ENCODE measurements around the gene BSPRY. TPM values are rescaled to one million over a fixed set of nuclear protein-coding genes. Genes with fewer than 3 reads are reported as not detected.
A peak's percentile ranks its signal among the peaks of the same experiment; 100 is the strongest.

Gene BSPRY
- total and polyA plus RNA-seq, 2 of the 13 experiments (the other 11 are each of a cell fraction or from before 2014, with no cell fraction given): 0.09 to 0.26 TPM

- Histone ChIP-seq H3K36me3 (replicated peaks in 1 of 2; ENCODE audit: control insufficient read depth in 1 of 2, insufficient read depth in 2 of 2, low read length in 2 of 2) (no peaks in the 10 kb centered on the region), H3K27ac (ENCODE audit: extremely low read length, insufficient read depth, low read length) (peak overlapping the region; percentile 17), H3K27me3 (ENCODE audit: control insufficient read depth in 1 of 2, insufficient read depth in 2 of 2, low read length in 2 of 2) (no peaks in the 10 kb centered on the region; a peak in 1 of 5 replicates), H3K79me2 (ENCODE audit: insufficient read depth, low read length) (peaks cover 28% of the 10 kb centered on the region), H2AFZ (ENCODE audit: low read length) (no peak overlapping the region), H4K20me1 (ENCODE audit: insufficient read depth, low read length) (no peaks in the 10 kb centered on the region), H3K4me3 (replicated peaks in 1 of 3; ENCODE audit: insufficient read depth in 1 of 3, low read depth in 2 of 3, low read length in 3 of 3) (peak overlapping the region; percentile 73 to 91 (median 86)), H3K9me3 (ENCODE audit: low read length) (no peaks in the 10 kb centered on the region), H3K9ac (ENCODE audit: insufficient read depth, low read depth, low read length) (peak overlapping the region; percentile 82), H3K4me2 (ENCODE audit: low read depth, low read length) (peak overlapping the region; percentile 88), H3K4me1 (ENCODE audit: insufficient read depth, low read length) (peaks cover 63% of the 10 kb centered on the region)
- intact Hi-C loops (cut with micrococcal nuclease; ENCODE audit: unreplicated experiment) (loop anchor here (5.0 to 10.0 kb wide), 2 partner anchors 57 to 125 kb away; partner anchors contain the start of genes CDC26, PRPF4 and WDR31), in situ Hi-C loops (cut with HindIII; ENCODE audit: extremely low pct_ligation_motif_present, low pct_unique_long_range_greater_than_20kb) (loop anchor here (5.0 kb wide), 1 partner anchor 47 kb away; no protein-coding TSS in a partner anchor)
- BruUV-seq (replicated peaks): no TSS peak
- WGBS (ENCODE audit: low lambda C conversion rate): 87% methylated on average over 3 of the region's 3 CpGs
- FAIRE-seq: no peak
- no peak for ATAC-seq
- CTCF ChIA-PET (ENCODE audit: low intra/inter-chr PET ratio, low total read pairs): no interaction called here
- DNase-seq (ENCODE audit: low spot score): no peak
- no peak for TF ChIP-seq ZNF891 (CRISPR knock-in tag; IDR thresholded peaks at IDR 0.05)
- no peak for TF ChIP-seq ATF1 (CRISPR knock-in tag; IDR thresholded peaks at IDR 0.05)
- 0 out of 2 replicates have a peak, but pooled peaks have one; percentile 8 for TF ChIP-seq ZNF501 (CRISPR knock-in tag; IDR thresholded peaks at IDR 0.05)
- TF ChIP-seq ZNF432 (CRISPR knock-in tag; IDR thresholded peaks at IDR 0.05; ENCODE audit: borderline replicate concordance): no peak
- POLR2A ChIA-PET: interaction anchor here (1.3 to 3.1 kb wide), 7 partner anchors 10 to 125 kb away, joined by 3 to 50 read pairs (median 7); partner anchors contain the start of genes C9orf43, CDC26, HDHD3 and POLE3
These were observed 50.4 kb downstream of the BSPRY start for GRCh38 chr9:113399646-113400200.

DNA sequence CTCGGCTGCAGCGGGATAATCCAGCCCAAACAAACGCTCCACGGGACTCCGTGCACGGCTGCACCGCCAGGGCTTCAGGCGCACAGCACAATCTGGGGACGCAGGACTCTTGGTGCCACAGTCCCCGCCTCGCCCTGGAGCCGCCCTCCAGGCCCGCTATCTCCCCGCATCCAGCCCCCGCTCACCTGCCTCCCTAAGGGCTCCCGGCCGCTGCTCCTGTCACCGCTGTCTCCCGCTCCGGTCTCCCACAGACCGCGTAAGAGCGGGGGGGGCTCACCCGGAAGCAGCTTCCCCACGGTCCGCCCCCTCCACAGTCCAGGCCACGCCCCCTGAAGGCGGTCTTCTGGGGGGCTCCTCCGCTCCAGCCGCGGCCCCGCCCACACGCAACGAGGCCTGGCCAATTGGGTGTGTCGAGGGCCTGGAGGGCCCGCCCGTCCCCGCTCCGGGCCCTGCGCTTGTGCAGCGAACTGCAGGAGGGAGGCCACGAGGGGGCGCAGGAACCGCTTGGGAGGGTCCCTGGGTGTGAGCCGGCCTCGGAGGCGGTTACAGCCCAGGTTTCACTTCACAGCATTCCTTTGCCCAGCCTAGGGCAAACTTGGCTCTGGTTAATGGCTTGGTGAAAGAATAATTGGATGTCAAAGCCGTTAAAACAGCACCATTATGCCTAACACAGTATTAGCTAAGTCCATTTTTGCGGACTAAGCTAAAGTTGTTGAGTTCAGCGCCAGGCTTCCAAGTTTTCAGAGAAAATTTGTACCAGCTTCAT lies 51.9 kb downstream of the BSPRY start, which contains the start of gene ALAD:
ALAD (minus strand) TSS at position 258 of the 766 bp plus-strand sequence. CDS start 7,725 bp downstream, outside the sequence.
- Histone ChIP-seq H3K27me3 (ENCODE audit: control insufficient read depth in 1 of 2, insufficient read depth in 2 of 2, low read length in 2 of 2) (no peaks in the 10 kb centered on the region; a peak in 1 of 5 replicates), H3K27ac (ENCODE audit: extremely low read length, insufficient read depth, low read length) (peak within 1 kb of the TSS; percentile 44), H3K4me2 (ENCODE audit: low read depth, low read length) (peak within 1 kb of the TSS; percentile 88), H3K36me3 (replicated peaks in 1 of 2; ENCODE audit: control insufficient read depth in 1 of 2, insufficient read depth in 2 of 2, low read length in 2 of 2) (no peaks in the 10 kb centered on the region), H3K79me2 (ENCODE audit: insufficient read depth, low read length) (peaks cover 24% of the 10 kb centered on the region), H4K20me1 (ENCODE audit: insufficient read depth, low read length) (no peaks in the 10 kb centered on the region), H3K9ac (ENCODE audit: insufficient read depth, low read depth, low read length) (peak within 1 kb of the TSS; percentile 82), H3K9me3 (ENCODE audit: low read length) (no peaks in the 10 kb centered on the region), H3K4me1 (ENCODE audit: insufficient read depth, low read length) (peaks cover 49% of the 10 kb centered on the region), H3K4me3 (replicated peaks in 1 of 3; ENCODE audit: insufficient read depth in 1 of 3, low read depth in 2 of 3, low read length in 3 of 3) (peak within 1 kb of the TSS; percentile 73 to 91 (median 86)), H2AFZ (ENCODE audit: low read length) (peak within 1 kb of the TSS; percentile 92)
- WGBS (ENCODE audit: low lambda C conversion rate): 2% methylated on average over 22 of the region's 50 CpGs
- ATAC-seq: peak; percentile 98
- peak; percentile 95 for DNase-seq (ENCODE audit: low spot score)
- intact Hi-C loops (cut with micrococcal nuclease; ENCODE audit: unreplicated experiment): loop anchor here (1.0 to 10.0 kb wide), 3 partner anchors 24 to 126 kb away; partner anchors contain the start of genes CDC26, PRPF4 and WDR31
- FAIRE-seq: peak; percentile 79
- BruUV-seq (replicated peaks): no TSS peak
- ChIA-PET CTCF (ENCODE audit: low intra/inter-chr PET ratio, low total read pairs) (interaction anchor here (1.2 to 1.5 kb wide), 3 partner anchors 14 to 257 kb away, joined by 4 to 7 read pairs (median 7); no protein-coding TSS in a partner anchor), POLR2A (interaction anchor here (1.0 to 2.7 kb wide), 9 partner anchors 9 to 251 kb away, joined by 3 to 50 read pairs (median 7); partner anchors contain the start of genes C9orf43, CDC26, HDHD3 and POLE3)
- in situ Hi-C loops (cut with HindIII; ENCODE audit: extremely low pct_ligation_motif_present, low pct_unique_long_range_greater_than_20kb): loop anchor here (5.0 kb wide), 1 partner anchor 49 kb away; no protein-coding TSS in a partner anchor
- TF ChIP-seq ZNF784 (CRISPR knock-in tag; IDR thresholded peaks at IDR 0.05; ENCODE audit: borderline replicate concordance): no peak
- TF ChIP-seq, protein P1, sequence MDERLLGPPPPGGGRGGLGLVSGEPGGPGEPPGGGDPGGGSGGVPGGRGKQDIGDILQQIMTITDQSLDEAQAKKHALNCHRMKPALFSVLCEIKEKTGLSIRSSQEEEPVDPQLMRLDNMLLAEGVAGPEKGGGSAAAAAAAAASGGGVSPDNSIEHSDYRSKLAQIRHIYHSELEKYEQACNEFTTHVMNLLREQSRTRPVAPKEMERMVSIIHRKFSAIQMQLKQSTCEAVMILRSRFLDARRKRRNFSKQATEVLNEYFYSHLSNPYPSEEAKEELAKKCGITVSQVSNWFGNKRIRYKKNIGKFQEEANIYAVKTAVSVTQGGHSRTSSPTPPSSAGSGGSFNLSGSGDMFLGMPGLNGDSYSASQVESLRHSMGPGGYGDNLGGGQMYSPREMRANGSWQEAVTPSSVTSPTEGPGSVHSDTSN (CRISPR knock-in tag; IDR thresholded peaks at IDR 0.05): no peak
- TF ChIP-seq NFRKB (IDR thresholded peaks at IDR 0.05): no peak
- 0 out of 2 replicates have a peak, but pooled peaks have one; percentile 23 for TF ChIP-seq ATF2 (CRISPR knock-in tag; IDR thresholded peaks at IDR 0.05)
- no peak for TF ChIP-seq NCOA5 (CRISPR knock-in tag; IDR thresholded peaks at IDR 0.05)
- peak; percentile 51; the same call in 1 of the 2 replicates for TF ChIP-seq FOXC1 (CRISPR knock-in tag; IDR thresholded peaks at IDR 0.05; ENCODE audit: borderline replicate concordance)
- no peak for TF ChIP-seq PCBP2 (optimal IDR thresholded peaks at IDR 0.05; ENCODE audit: low read depth, low read length, poor library complexity, severe bottlenecking)
- TF ChIP-seq EHMT2 (IDR thresholded peaks at IDR 0.05; ENCODE audit: borderline replicate concordance, low read depth, low read length): no peak
